H1 (cell line): ENCODE results near the gene SRPK3. TPM values are rescaled to one million over a fixed set of nuclear protein-coding genes. Genes with fewer than 3 reads are reported as not detected.

Source experiments
- CTCF ChIA-PET: fragments of 300-600 bp; sonication (Branson Sonifier 250); formaldehyde crosslinking; loops from one replicate; lab custom pipeline; 2021; ENCODE audit not compliant: partially characterized antibody; lab: Charles Lee
- POLR2A ChIA-PET: fragments of 300-600 bp; sonication (Branson Sonifier 250); formaldehyde crosslinking; loops from one replicate; lab custom pipeline; 2021; ENCODE audit warnings: inconsistent platforms; ENCODE audit not compliant: partially characterized antibody; lab: Charles Lee
- DNase-seq, 2 experiments: peaks; one replicate each; pipeline versions ENCODE4 v3.0.0 to v3.0.0-alpha.2; 2010 to 2022; ENCODE audit warnings: low spot score in 2 of 2, low read depth in 1 of 2, mixed read lengths in 1 of 2
- FAIRE-seq: peaks from 2 replicates; lab custom pipeline; 2011; peaks lifted over from hg19 to GRCh38; lab: Jason Lieb, UNC
- H2AFZ ChIP-seq: 2 replicates; pipeline ENCODE4 v1.8.1; 2012; ENCODE audit warnings: low read length, inconsistent platforms
- H2AK5ac ChIP-seq: 2 replicates; pipeline ENCODE4 v1.6.1; 2013; ENCODE audit warnings: low read depth, low read length
- H2BK120ac ChIP-seq: replicated peaks from 2 replicates; pipeline ENCODE3; 2013; ENCODE audit warnings: low read depth, low read length, inconsistent platforms
- H2BK12ac ChIP-seq: 2 replicates; pipeline ENCODE4 v1.6.1; 2013; ENCODE audit warnings: low read depth, low read length
- H2BK15ac ChIP-seq: 2 replicates; pipeline ENCODE4 v1.6.1; 2013; ENCODE audit warnings: low read length
- H2BK20ac ChIP-seq: 2 replicates; pipeline ENCODE4 v1.6.1; 2013; ENCODE audit warnings: low read length
- H2BK5ac ChIP-seq: 2 replicates; pipeline ENCODE4 v1.6.1; 2013; ENCODE audit warnings: low read depth, low read length
- H3K14ac ChIP-seq: 2 replicates; pipeline ENCODE4 v1.6.1; 2013; ENCODE audit warnings: inconsistent platforms; ENCODE audit not compliant: insufficient read length
- H3K18ac ChIP-seq: 2 replicates; pipeline ENCODE4 v1.6.1; 2013; ENCODE audit warnings: low read length; ENCODE audit errors: extremely low read depth
- H3K23ac ChIP-seq: 2 replicates; pipeline ENCODE4 v1.6.1; 2013; ENCODE audit warnings: inconsistent platforms; ENCODE audit not compliant: insufficient read length
- H3K23me2 ChIP-seq: 2 replicates; pipeline ENCODE4 v1.6.1; 2013; ENCODE audit warnings: low read depth, low read length
- H3K27ac ChIP-seq: 2 replicates; pipeline ENCODE4 v1.6.1; 2011; ENCODE audit warnings: low read depth, low read length, inconsistent platforms
- H3K27me3 ChIP-seq, 4 experiments: replicated peaks in 1 of 4; 1 replicate in 1 of 4; 2 replicates in 3 of 4; pipeline versions ENCODE4 v1.6.1 to v1.8.1; 2011 to 2013; ENCODE audit warnings: low read length in 3 of 4, mild to moderate bottlenecking in 3 of 4, inconsistent platforms in 2 of 4, mixed read lengths in 2 of 4, moderate library complexity in 1 of 4; ENCODE audit not compliant: control insufficient read depth in 3 of 4, insufficient read depth in 3 of 4; ENCODE audit errors: extremely low read depth in 1 of 4
- H3K36me3 ChIP-seq, 4 experiments: 2 replicates each; pipeline versions ENCODE4 v1.6.1 to v1.8.1; 2011 to 2013; ENCODE audit warnings: mild to moderate bottlenecking in 4 of 4, low read length in 3 of 4, moderate library complexity in 2 of 4, control low read depth in 1 of 4, inconsistent platforms in 1 of 4; ENCODE audit not compliant: insufficient read depth in 4 of 4, control insufficient read depth in 2 of 4
- H3K4ac ChIP-seq: replicated peaks from 2 replicates; pipeline ENCODE3; 2013; ENCODE audit warnings: low read length, low read depth, mixed read lengths, inconsistent platforms; ENCODE audit not compliant: insufficient read length
- H3K4me1 ChIP-seq, 4 experiments: replicated peaks in 1 of 4; 1 replicate in 1 of 4; 2 replicates in 3 of 4; pipeline versions ENCODE4 v1.6.1 to v1.8.1; 2011 to 2013; ENCODE audit warnings: low read length in 3 of 4, inconsistent platforms in 2 of 4, mixed read lengths in 1 of 4; ENCODE audit not compliant: insufficient read depth in 4 of 4, control insufficient read depth in 3 of 4
- H3K4me2 ChIP-seq, 2 experiments: 2 replicates each; pipeline versions ENCODE4 v1.6.1 to v1.8.1; 2011 to 2013; ENCODE audit warnings: low read depth in 2 of 2, low read length in 2 of 2, control low read depth in 1 of 2, inconsistent platforms in 1 of 2, mild to moderate bottlenecking in 1 of 2; ENCODE audit not compliant: insufficient read depth in 1 of 2
- H3K4me3 ChIP-seq, 4 experiments: fragments of 200-600, 300-600 bp in 1 of 4; sonication (generic), shearing (Covaris generic), sonication (Bioruptor Twin) in 1 of 4; 2 replicates each; pipeline versions ENCODE4 v1.5.1 to v1.8.1; 2011 to 2016; ENCODE audit warnings: low read length in 4 of 4, low read depth in 3 of 4, control low read depth in 2 of 4, inconsistent platforms in 2 of 4, mild to moderate bottlenecking in 2 of 4, mixed read lengths in 1 of 4, moderate library complexity in 1 of 4; ENCODE audit not compliant: insufficient read depth in 2 of 4; ENCODE audit errors: extremely low read depth in 1 of 4
- H3K56ac ChIP-seq: replicated peaks from 2 replicates; pipeline ENCODE3; 2013; ENCODE audit warnings: low read depth, mild to moderate bottlenecking, mixed read lengths, low read length, inconsistent platforms; ENCODE audit not compliant: insufficient read length
- H3K79me1 ChIP-seq: 2 replicates; pipeline ENCODE4 v1.6.1; 2013; ENCODE audit warnings: low read depth, low read length, control low read depth
- H3K79me2 ChIP-seq, 2 experiments: 2 replicates each; pipeline versions ENCODE4 v1.6.1 to v1.8.1; 2012 to 2013; ENCODE audit warnings: low read length in 2 of 2, mild to moderate bottlenecking in 2 of 2, inconsistent platforms in 1 of 2; ENCODE audit not compliant: insufficient read depth in 2 of 2, control insufficient read depth in 1 of 2
- H3K9ac ChIP-seq, 4 experiments: replicated peaks in 1 of 4; 1 replicate in 1 of 4; 2 replicates in 3 of 4; pipeline versions ENCODE4 v1.6.1 to v1.8.1; 2011 to 2013; ENCODE audit warnings: low read depth in 3 of 4, low read length in 3 of 4, control low read depth in 2 of 4, mild to moderate bottlenecking in 2 of 4, moderate library complexity in 2 of 4, inconsistent platforms in 1 of 4; ENCODE audit errors: extremely low read depth in 1 of 4
- H3K9me3 ChIP-seq, 2 experiments: 2 replicates each; pipeline versions ENCODE4 v1.6.1 to v1.8.1; 2012 to 2013; ENCODE audit warnings: mild to moderate bottlenecking in 2 of 2, moderate library complexity in 2 of 2, control low read depth in 1 of 2, inconsistent platforms in 1 of 2, low read depth in 1 of 2, low read length in 1 of 2, mixed read lengths in 1 of 2; ENCODE audit not compliant: insufficient read depth in 2 of 2
- H4K20me1 ChIP-seq, 2 experiments: replicated peaks in 1 of 2; 2 replicates each; pipeline versions ENCODE3 to v1.8.1; 2011 to 2013; ENCODE audit warnings: inconsistent platforms in 2 of 2, low read length in 2 of 2, mild to moderate bottlenecking in 1 of 2; ENCODE audit not compliant: insufficient read depth in 2 of 2, control insufficient read depth in 1 of 2
- H4K5ac ChIP-seq: 2 replicates; pipeline ENCODE4 v1.6.1; 2013; ENCODE audit warnings: low read length, low read depth, mixed read lengths, inconsistent platforms; ENCODE audit not compliant: insufficient read length
- H4K8ac ChIP-seq: 2 replicates; pipeline ENCODE4 v1.8.0; 2013; ENCODE audit warnings: mild to moderate bottlenecking, moderate library complexity, low read length, inconsistent platforms; ENCODE audit not compliant: insufficient read depth; ENCODE audit errors: extremely low read depth
- H4K91ac ChIP-seq: replicated peaks from 2 replicates; pipeline ENCODE3; 2013; ENCODE audit warnings: low read length, mixed read lengths, inconsistent platforms; ENCODE audit not compliant: insufficient read length
- ASH2L ChIP-seq: fragments of 200-600, 300-600 bp; sonication (generic); IDR thresholded peaks from one replicate; pipeline ENCODE4 v1.7.1; 2017; ENCODE audit warnings: low read length
- CHD1 ChIP-seq: IDR thresholded peaks from 2 replicates; pipeline ENCODE4 v1.6.1; 2012; ENCODE audit warnings: low read depth, low read length, improper control_type of control experiment
- CREB1 ChIP-seq: IDR thresholded peaks from 2 replicates; pipeline ENCODE4 v1.6.1; 2012; ENCODE audit warnings: inconsistent platforms
- KDM4A ChIP-seq: IDR thresholded peaks from one replicate; pipeline ENCODE4 v1.7.1; 2012; ENCODE audit warnings: low read depth, mild to moderate bottlenecking, moderate library complexity, low read length, inconsistent platforms; ENCODE audit not compliant: severe bottlenecking
- MAFK ChIP-seq: IDR thresholded peaks from 2 replicates; pipeline ENCODE4 v1.6.1; 2012; ENCODE audit warnings: low read depth, mild to moderate bottlenecking, improper control_type of control experiment, low read length
- MAX ChIP-seq: IDR thresholded peaks from 2 replicates; pipeline ENCODE4 v1.6.1; 2012; ENCODE audit warnings: inconsistent platforms
- NRF1 ChIP-seq: IDR thresholded peaks from 2 replicates; pipeline ENCODE4 v1.6.1; 2011; ENCODE audit warnings: mild to moderate bottlenecking, low read depth, low read length, improper control_type of control experiment
- POU5F1 ChIP-seq: IDR thresholded peaks from 2 replicates; pipeline ENCODE4 v1.6.1; 2011; ENCODE audit warnings: low read depth, mild to moderate bottlenecking, low read length, moderate library complexity
- RXRA ChIP-seq: IDR thresholded peaks from 2 replicates; pipeline ENCODE4 v1.6.1; 2011; ENCODE audit warnings: low read depth, mild to moderate bottlenecking, low read length, moderate library complexity; ENCODE audit not compliant: insufficient read depth
- SP1 ChIP-seq: IDR thresholded peaks from 2 replicates; pipeline ENCODE4 v1.6.1; 2011; ENCODE audit warnings: low read depth, low read length
- SP4 ChIP-seq: IDR thresholded peaks from 2 replicates; pipeline ENCODE4 v1.6.1; 2012; ENCODE audit warnings: low read length, inconsistent platforms
- TAF1 ChIP-seq: IDR thresholded peaks from 2 replicates; pipeline ENCODE4 v1.6.1; 2011; ENCODE audit warnings: mild to moderate bottlenecking, low read depth, low read length
- TCF12 ChIP-seq: IDR thresholded peaks from 2 replicates; pipeline ENCODE4 v1.6.1; 2011; ENCODE audit warnings: low read depth, mild to moderate bottlenecking, low read length
- WGBS, 2 experiments: shearing (Covaris generic) in 1 of 2; methylation state at CpG; one replicate each; pipeline versions ENCODE4 v1.1.6 to v1.1.7; 2013 to 2015; ENCODE audit warnings: low lambda C conversion rate in 2 of 2, mixed read lengths in 2 of 2, inconsistent platforms in 1 of 2, low coverage in 1 of 2, missing lambda C conversion rate in 1 of 2; ENCODE audit not compliant: insufficient replicate concordance in 2 of 2, insufficient coverage in 1 of 2, insufficient read length in 1 of 2; ENCODE audit errors: extremely low coverage in 1 of 2, missing lambda C conversion rate in 1 of 2; 5-methylcytosine and 5-hydroxymethylcytosine counted together
- polyA plus RNA-seq, 7 experiments: library from polyadenylated mRNA; depleted of rRNA in 3 of 7; stranded (reverse) in 5 of 7; unstranded in 2 of 7; fragments of >200 nt in 5 of 7; fragments of 200-250 nt in 2 of 7; gene quantifications; 1 replicate in 5 of 7; 2 replicates in 1 of 7; 4 replicates in 1 of 7; pipeline versions ENCODE4 v1.2.1 to v1.2.3, GENCODE V29; 2011 to 2013; ENCODE audit warnings: missing spikeins in 2 of 7, mixed read lengths in 2 of 7
- total RNA-seq: library from RNA; stranded (reverse); fragmentation: NEBNext Ultra II Directional; extraction: Animal tissue kit (Norgen Biotek cat#: 25700); gene quantifications from 2 replicates; pipeline ENCODE4 v1.2.1, GENCODE V29; 2021
- TF ChIP-seq, protein P1 (sequence below), 3 experiments: IDR thresholded peaks; 1 replicate in 2 of 3; 2 replicates in 1 of 3; pipeline versions ENCODE4 v1.5.1 to v1.6.1; 2011; ENCODE audit warnings: low read length in 3 of 3, mild to moderate bottlenecking in 3 of 3, inconsistent platforms in 2 of 3, low read depth in 1 of 3, moderate library complexity in 1 of 3; ENCODE audit not compliant: insufficient read depth in 1 of 3; ENCODE audit errors: control extremely low read depth in 1 of 3

The SRPK3 gene
- total and polyA plus RNA-seq, 2 of the 8 experiments (the other 6 are each of a cell fraction or from before 2014, with no cell fraction given) = not detected

GRCh38 chrX:153755136-153755535 is 25.7 kb upstream of the SRPK3 start:
- WGBS, 2 experiments = 88% methylated on average over 1 of the region's 1 CpG; no CpG with 5 or more reads in 1 of the 2 experiments
- Histone ChIP-seq H3K9ac (no peak overlapping the region), H3K27ac (no peak overlapping the region), H3K14ac (no peak overlapping the region), H4K91ac (no peak overlapping the region), H3K4me3 (no peak overlapping the region), H3K4me2 (no peak overlapping the region), H3K79me2 (no peaks in the 10 kb centered on the region), H3K79me1 (no peaks in the 10 kb centered on the region), H2AK5ac (no peak overlapping the region), H3K4me1 (no peaks in the 10 kb centered on the region; a peak in 1 of 7 replicates), H4K5ac (no peak overlapping the region), H3K27me3 (no peaks in the 10 kb centered on the region), H4K20me1 (no peaks in the 10 kb centered on the region), H2BK120ac (no peak overlapping the region), H3K23me2 (no peaks in the 10 kb centered on the region), H3K9me3 (no peaks in the 10 kb centered on the region), H2BK5ac (no peak overlapping the region), H2BK12ac (no peak overlapping the region), H2BK20ac (no peak overlapping the region), H2BK15ac (no peak overlapping the region), H3K18ac (no peak overlapping the region), H4K8ac (no peak overlapping the region), H2AFZ (no peak overlapping the region), H3K23ac (no peak overlapping the region), H3K4ac (no peak overlapping the region), H3K36me3 (no peaks in the 10 kb centered on the region), H3K56ac (no peak overlapping the region)
- FAIRE-seq (no peak), DNase-seq (no peak)
- POLR2A ChIA-PET = no interaction called here
- CTCF ChIA-PET = interaction anchor here (0.6 to 1.9 kb wide), 7 partner anchors 9 to 190 kb away, joined by 3 to 4 read pairs (median 3); partner anchors contain the start of genes ARHGAP4, L1CAM and PLXNB3
- TF ChIP-seq, protein P1, sequence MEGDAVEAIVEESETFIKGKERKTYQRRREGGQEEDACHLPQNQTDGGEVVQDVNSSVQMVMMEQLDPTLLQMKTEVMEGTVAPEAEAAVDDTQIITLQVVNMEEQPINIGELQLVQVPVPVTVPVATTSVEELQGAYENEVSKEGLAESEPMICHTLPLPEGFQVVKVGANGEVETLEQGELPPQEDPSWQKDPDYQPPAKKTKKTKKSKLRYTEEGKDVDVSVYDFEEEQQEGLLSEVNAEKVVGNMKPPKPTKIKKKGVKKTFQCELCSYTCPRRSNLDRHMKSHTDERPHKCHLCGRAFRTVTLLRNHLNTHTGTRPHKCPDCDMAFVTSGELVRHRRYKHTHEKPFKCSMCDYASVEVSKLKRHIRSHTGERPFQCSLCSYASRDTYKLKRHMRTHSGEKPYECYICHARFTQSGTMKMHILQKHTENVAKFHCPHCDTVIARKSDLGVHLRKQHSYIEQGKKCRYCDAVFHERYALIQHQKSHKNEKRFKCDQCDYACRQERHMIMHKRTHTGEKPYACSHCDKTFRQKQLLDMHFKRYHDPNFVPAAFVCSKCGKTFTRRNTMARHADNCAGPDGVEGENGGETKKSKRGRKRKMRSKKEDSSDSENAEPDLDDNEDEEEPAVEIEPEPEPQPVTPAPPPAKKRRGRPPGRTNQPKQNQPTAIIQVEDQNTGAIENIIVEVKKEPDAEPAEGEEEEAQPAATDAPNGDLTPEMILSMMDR (IDR thresholded peaks at IDR 0.05; ENCODE audit: control extremely low read depth in 1 of 3, insufficient read depth in 1 of 3, low read depth in 1 of 3, low read length in 3 of 3) = no peak
- TF ChIP-seq NRF1 = no peak
- TF ChIP-seq POU5F1 = no peak
- TF ChIP-seq MAX = no peak
- TF ChIP-seq SP1 = no peak
- no peak for TF ChIP-seq MAFK
- no peak for TF ChIP-seq CHD1
- no peak for TF ChIP-seq KDM4A
- TF ChIP-seq TAF1 = no peak
- no peak for TF ChIP-seq RXRA
- no peak for TF ChIP-seq TCF12
- TF ChIP-seq CREB1 = no peak
- TF ChIP-seq SP4 = no peak
- TF ChIP-seq ASH2L = no peak
